DOHH2 (cell line): ENCODE results near the gene ANAPC2.

Experiments used
- CTCF ChIP-seq: fragments of 200-600 bp; sonication (generic); IDR thresholded peaks from one replicate; pipeline ENCODE4 v1.5.1; 2014; ENCODE audit warnings: antibody characterized with exemption, mild to moderate bottlenecking, low read depth, low read length; ENCODE audit not compliant: poor library complexity, severe bottlenecking
- EZH2phosphoT487 ChIP-seq: fragments of 200-600 bp; sonication (generic); IDR thresholded peaks from 2 replicates; pipeline ENCODE4 v1.6.1; 2017; ENCODE audit warnings: borderline replicate concordance, mild to moderate bottlenecking, antibody characterized with exemption, low read length, moderate library complexity, mixed read lengths

DNA sequence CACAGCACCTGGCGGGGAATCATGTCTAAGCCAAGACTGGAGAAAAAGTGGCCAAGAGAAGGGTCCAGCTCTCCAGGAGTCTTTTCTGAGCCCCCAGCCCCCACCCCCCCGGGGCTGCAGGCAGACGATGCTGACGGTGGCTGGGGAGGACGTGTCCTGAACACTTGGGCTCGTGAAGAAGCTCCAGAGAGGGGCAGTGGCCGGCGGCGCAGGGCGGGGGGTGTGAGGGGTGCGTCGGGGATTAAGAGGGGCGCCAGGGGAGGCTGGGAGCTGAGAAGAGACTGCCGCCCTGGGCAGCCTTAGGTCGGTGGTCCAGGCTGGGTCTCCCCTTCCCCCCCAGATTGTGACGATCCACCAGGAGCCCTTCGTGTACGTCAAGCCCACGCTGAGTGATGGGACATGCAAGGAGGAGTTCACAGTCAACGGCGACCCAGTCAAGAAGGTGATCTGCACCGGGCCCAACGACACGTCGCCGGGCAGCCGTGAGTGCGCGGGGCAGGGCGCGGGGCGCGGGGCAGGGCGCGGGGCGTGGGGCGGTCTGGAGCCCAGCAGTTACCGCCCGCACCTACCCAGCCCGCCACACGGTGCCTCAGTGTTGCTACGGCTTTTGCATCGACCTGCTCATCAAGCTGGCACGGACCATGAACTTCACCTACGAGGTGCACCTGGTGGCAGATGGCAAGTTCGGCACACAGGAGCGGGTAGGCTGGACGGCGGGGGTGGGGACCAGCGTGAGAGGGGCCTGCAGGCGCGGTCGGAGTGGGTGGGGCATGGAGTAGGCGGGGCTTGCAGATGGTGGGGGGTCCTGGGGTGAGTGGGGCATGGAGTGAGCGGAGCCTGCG lies 27.4 kb downstream of the ANAPC2 start:
- TF ChIP-seq CTCF: no peak
- TF ChIP-seq EZH2phosphoT487: no peak
